GM21528 (cell line): ENCODE measurements around the gene LSM12.
"Not testable (repeated sequence)": the region's sequence is repeated elsewhere in the genome, so short reads cannot be mapped to it uniquely, and the experiment has no call there.

Experiments
- ATAC-seq: cut with Tn5 transposase; IDR thresholded peaks from one replicate; pipeline ENCODE4 v1.9.1; 2021; ENCODE audit warnings: mild to moderate bottlenecking, moderate library complexity; ENCODE audit not compliant: unreplicated experiment, low FRiP score

The LSM12 gene

GRCh38 chr17:44066204-44066930 is at the start of gene LSM12:
Gene LSM12, minus strand, starts transcription at chr17:44066671. Its CDS starts 84 bp downstream, at chr17:44066587.
- peak; percentile 53 for ATAC-seq

GRCh38 chr17:44115585-44116415 is 49.3 kb upstream of the LSM12 start:
- no peak for ATAC-seq

GRCh38 chr17:44113868-44114840 is 47.7 kb upstream of the LSM12 start:
- no peak for ATAC-seq

GRCh38 chr17:44113382-44113781 is 46.9 kb upstream of the LSM12 start:
- no peak for ATAC-seq

- ATAC-seq: no peak
These were observed 46.1 kb upstream of the LSM12 start for GRCh38 chr17:44112284-44113280.

DNA sequence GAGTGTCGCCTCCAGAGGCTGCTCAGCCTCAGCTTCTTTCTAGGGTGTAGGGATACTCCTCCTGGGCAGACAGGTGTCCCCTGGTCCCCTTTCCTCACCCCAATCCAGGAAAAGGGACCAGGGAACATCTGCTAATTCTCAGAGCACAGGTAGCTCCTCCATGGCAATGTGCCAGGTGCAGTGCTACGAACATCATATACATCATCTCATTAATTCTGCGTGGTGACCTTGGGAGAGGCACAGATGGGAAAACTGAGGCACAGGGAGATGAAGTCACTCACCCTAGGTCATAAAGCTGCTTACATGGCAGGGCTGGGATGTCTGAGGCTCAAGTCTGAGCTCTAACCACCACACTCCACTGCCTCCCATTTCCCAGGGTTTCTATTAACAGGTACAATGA is 45.3 kb upstream of the LSM12 start:
- ATAC-seq: no peak

DNA sequence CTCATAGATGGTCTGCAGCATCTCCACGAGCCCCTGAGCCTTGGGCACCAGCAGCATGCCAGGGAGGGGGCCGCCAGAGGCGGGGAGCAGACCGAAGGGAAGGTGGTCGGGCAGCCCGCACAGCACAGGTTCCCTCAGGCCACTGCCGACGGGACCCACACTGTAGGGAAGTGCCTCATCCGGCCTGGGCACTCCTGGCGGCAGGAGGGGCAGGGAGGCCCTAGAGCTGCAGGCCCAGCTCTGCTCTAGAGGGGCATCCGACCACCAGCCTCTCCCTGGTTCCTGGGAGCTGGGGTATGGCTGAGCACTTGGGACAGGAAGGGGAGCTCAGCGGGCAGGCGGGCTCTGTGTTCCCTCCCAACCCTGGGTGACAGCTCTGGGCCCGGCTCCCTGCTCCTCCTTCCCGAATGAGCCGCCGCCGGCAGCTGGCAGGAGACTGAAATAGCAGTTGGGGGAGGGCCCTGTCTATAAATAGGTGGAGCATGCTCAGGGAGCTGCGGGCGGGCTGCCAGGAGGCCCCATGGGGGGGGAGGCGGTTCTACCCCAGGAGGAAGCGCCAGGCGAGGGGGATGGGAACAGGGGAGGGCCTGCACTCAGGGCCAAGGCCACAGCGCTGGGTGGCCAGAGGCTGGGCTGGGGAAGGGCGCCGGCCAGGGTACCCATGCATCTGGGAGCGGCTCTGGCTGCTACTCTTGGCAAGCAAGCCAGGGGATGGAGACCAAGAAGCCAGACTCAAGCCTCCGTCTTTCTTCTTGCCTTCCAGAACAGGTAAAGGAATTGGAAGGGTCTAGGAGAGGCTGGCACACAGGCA is 44.6 kb upstream of the LSM12 start:
- ATAC-seq: no peak

DNA sequence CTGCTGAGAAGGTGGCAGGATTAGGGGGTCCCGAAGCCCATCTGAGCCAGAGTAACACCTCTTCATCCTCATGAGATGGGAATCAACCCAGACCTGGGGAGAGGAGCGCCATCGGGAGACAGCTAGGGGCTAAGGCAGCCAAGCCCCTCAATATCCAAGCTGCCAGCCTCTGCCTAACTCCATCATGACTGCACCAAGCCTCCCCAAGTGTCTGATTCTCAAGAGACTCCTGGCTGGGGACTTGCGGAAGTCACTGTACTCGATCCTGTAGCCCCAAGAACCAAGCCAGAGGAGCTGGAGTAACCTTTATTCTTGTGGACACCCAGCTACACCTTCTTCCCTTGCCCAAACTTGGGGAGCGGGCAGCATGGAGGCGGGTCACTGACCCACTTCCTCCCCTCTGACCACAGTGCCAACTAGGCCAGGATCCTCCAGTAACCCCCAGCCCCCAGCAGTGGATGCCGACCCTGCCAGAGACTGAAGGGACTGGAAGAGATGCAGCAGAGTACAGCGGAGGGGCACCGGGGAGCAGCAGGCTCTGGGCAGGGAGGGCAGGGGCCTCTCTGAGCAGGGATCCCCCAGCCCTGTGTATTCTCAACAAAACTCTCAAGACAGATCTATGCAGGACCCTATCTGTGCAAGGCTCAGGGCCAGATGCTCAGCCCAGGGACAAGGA is 43.7 kb upstream of the LSM12 start:
- ATAC-seq: no peak

- ATAC-seq: no peak
These were observed 42.8 kb upstream of the LSM12 start for GRCh38 chr17:44109312-44109630.

DNA sequence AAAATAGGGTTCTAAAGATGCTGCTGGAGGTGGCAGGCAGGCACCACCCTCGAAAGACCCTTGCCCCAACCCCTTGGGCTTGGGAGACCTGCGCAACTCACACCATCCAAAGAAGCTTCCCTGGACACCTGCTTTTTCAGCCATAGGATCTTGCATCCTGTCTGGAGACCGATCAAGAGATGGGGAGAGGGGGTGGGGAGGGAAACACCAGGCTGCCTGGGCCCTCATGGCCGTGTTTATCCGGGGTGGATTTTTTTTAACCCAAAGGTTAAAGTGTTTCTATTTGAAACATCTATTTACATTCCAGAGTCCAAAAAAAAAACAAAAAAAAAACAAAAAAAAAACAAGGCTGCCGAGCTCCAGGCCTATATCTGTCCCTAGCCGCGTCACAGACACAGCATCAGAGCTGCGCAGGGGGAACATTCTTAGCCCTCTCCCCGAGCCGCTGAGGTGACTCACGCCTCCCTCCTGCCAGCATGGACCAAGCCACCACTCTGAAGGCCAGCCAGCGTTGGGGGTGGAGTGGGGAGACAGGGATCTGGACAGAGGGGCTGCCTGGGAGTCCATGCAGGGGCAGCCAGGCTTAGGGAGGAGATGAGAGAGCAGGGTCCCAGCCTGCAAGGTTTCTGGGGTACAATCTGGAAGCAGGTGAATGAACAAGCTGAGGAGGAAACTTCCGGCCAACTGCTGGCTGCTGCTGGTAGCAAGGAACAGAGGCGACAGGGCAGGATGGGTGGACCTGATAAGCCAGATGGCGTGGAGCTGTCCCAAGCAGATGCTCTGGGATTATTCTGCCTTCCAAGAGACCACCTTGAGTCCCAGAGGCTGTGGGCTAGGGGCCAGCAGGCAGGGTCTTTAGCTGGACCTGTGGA is 42.2 kb upstream of the LSM12 start:
- no peak for ATAC-seq

- ATAC-seq: no peak
These were observed 40.3 kb upstream of the LSM12 start for GRCh38 chr17:44106801-44107200.

DNA sequence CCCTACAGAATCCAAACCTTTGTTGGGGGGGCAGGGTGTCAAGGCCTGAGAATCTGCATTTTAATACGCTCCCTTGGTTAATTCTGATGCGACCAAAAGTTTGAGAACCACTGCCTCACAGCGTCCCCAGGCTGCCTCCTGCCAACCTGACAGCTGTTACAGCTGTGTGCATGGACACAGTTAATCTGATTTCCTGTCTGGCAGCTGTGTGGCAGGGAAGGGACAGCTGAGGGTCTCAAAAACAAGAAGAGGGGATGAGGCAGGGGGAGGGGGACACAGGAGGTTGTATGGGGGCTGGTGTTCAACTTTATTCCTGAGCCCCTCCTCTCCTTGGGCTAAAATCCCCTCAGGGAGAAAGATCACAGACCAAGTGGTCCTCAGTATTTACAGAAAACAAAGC is 39.5 kb upstream of the LSM12 start:
- ATAC-seq: no peak

DNA sequence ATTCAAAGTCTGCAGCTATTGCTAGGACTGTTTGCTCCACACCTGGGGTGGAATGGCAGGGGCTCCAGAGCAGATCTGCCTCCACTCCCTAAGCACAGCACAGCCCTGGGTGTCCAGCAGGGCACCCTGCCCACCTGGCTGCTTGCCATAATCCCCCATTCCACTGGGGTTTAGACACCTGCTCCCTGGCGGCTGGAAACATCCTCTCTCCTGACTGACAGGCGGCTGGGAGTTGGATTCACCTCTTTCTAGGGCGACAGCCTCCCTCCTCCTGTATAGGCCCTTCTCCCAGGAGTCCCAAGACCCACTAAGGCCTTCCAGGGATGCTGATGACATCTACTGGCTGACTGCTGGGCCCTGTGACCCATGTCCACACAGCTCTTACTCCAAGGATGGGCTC is 39.0 kb upstream of the LSM12 start:
- no peak for ATAC-seq

GRCh38 chr17:44102849-44103622 is 36.6 kb upstream of the LSM12 start:
- ATAC-seq: no peak

GRCh38 chr17:44101858-44102257 is 35.4 kb upstream of the LSM12 start:
- not testable (repeated sequence) for ATAC-seq

DNA sequence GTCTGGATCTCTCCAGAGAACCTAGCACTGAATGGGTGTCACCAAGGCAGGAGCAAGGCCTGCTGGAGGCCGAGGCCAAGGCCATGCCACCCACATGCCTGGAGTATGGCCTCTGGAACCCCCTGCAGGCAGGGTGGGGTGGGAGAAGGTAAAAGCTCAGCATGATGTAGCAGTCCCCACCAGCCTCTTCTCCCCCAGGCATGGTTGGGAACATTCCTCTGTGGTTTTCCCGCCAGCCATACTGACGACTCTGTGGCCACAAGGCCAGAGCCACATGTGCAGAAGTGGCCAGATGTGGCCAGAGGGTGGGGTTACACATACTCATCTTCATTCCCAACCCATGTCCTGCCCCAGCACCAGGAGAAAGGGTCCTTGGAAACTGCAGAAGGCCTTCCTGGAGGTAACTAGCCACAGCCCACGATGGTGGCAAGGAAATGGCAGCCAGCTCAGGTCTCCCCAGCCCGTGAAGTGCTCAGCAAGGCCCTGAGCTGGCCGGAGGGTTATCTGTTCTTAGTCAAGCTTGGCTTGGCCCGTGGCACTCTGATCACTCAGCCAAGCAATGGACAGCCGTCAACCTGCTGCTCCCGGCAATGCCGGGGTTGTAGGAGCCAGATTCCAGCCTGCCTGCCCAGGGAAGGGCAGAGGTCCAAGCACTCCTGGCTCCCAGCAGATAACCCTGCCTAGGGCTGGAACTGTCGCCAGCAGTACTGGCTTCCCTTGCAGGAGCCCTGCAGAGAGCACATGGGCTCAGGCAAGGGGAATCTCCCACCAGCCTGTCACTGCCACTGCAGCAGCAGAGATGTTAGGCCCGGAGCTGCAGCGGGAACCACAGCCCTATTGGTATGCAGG is 30.9 kb upstream of the LSM12 start:
- ATAC-seq: no peak
